Heart left ventricle (tissue), 13 donors: ENCODE results near the gene GATAD2A.

Experiments used
- POLR2A ChIP-seq, 2 donors: fragments of 450-650 bp; IDR thresholded peaks; one replicate each; pipeline ENCODE4 v1.6.1; 2017; ENCODE audit warnings: antibody characterized with exemption in 2 of 2, mild to moderate bottlenecking in 2 of 2, moderate library complexity in 2 of 2
- TF ChIP-seq, protein P1 (sequence below), 12 donors: fragments of 200-600 bp; sonication (generic) in 4 of 12; IDR thresholded peaks; one replicate each; pipeline versions ENCODE4 v1.5.0 to v1.8.0; 2018 to 2022; ENCODE audit warnings: antibody characterized with exemption in 12 of 12, mild to moderate bottlenecking in 5 of 12
- donor health status: ischemic (EF 13 %, LVEDD 7.1; RV severe dilation, severe dysfunction).
- donor health status: DM: no; HTN: yes; CAD: no.
- donor health status: DM: no; HTN: no; CAD: no.
- donor health status: ischemic (EF 25% LVEDD 6.9; RV normal size, moderate dysfunction).
- donor health status: ischemic (EF 25% LVEDD 5.7; RV mildly dilated, moderate dysfunction).
- donor health status: ischemic (EF 35%, LVEDD 5.7; RV mildly dilated, moderate dysfunction).
- donor health status: nonischemic (EF 11% LVEDD 7.7; RV severe dilation, severe dysfunction).
- donor health status: DM: yes; HTN: yes; CAD: no.
- donor health status: PGD.
- donor health status: ischemic (EF 29% LVEDD 5.4; RV normal size, mild dysfunction).
- donor health status: nonischemic (EF 23%, LVEDD 6.1; RV moderate dilation, normal function).

DNA sequence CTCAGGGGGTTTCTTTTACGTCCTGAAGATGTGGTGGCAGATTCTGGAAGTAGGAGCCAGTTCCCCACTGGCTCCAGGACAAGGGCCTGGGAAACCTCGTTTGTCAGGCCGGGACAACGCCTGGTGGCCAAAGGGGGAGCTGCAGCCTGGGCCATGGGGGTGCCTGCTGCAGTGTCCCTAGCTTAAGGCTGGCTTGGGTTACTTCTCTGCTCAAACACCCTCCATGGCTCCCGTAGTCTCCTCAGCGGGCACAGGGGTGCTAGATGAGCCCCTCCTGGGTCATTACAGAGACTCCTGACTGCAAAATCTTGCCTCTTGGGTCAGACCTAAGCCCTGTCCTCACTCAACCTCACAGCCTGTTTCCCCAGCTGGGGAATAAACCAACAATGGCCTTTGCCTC is 147.3 kb downstream of the GATAD2A start:
- no peak for TF ChIP-seq POLR2A (IDR thresholded peaks at IDR 0.05)
- TF ChIP-seq, protein P1, sequence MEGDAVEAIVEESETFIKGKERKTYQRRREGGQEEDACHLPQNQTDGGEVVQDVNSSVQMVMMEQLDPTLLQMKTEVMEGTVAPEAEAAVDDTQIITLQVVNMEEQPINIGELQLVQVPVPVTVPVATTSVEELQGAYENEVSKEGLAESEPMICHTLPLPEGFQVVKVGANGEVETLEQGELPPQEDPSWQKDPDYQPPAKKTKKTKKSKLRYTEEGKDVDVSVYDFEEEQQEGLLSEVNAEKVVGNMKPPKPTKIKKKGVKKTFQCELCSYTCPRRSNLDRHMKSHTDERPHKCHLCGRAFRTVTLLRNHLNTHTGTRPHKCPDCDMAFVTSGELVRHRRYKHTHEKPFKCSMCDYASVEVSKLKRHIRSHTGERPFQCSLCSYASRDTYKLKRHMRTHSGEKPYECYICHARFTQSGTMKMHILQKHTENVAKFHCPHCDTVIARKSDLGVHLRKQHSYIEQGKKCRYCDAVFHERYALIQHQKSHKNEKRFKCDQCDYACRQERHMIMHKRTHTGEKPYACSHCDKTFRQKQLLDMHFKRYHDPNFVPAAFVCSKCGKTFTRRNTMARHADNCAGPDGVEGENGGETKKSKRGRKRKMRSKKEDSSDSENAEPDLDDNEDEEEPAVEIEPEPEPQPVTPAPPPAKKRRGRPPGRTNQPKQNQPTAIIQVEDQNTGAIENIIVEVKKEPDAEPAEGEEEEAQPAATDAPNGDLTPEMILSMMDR (IDR thresholded peaks at IDR 0.05): peak; percentile 23 to 66 (median 42)
